ENCODE measurements around the gene UBE2J2.

DNA sequence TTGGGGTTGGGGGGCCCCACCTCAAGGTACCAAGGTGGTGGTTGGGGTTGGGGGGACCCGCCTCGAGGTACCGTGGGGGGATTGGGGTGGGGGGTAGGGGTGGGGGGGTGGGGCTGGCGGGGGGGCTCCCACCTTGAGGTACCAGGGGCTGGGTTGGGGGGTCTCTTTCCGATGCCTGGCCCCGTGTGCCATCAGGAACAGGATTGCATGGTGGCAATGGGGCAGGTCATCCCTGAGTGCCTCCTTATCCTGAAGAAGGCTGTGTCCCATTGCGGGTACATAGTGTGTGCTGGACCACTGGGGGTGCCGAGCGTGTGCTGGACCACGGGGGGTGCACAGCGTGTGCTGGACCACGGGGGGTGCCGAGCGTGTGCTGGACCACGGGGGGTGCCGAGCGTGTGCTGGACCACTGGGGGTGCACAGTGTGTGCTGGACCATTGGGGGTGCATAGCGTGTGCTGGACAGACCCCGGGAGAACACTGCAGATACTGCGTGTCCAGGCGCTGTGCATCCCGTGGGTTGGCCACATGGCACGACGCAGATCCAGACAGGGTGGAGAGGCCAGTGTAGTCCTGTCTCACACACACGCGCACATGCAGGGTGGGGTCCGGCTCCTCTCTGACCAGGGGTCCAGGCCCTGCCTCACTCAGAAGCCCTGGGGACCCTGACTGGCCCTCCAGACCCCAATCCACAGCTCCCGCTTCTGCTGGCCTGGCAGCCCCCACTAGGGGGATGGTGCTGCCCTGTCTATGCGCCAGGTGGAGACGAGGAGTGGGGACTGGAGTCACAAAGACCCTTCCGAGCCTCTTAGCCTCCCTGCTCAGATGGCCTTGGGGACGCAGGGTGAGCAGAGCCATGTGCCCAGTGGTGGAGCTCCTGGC, 10.8 kb upstream of the UBE2J2 start:
- TF ChIP-seq, protein P1, sequence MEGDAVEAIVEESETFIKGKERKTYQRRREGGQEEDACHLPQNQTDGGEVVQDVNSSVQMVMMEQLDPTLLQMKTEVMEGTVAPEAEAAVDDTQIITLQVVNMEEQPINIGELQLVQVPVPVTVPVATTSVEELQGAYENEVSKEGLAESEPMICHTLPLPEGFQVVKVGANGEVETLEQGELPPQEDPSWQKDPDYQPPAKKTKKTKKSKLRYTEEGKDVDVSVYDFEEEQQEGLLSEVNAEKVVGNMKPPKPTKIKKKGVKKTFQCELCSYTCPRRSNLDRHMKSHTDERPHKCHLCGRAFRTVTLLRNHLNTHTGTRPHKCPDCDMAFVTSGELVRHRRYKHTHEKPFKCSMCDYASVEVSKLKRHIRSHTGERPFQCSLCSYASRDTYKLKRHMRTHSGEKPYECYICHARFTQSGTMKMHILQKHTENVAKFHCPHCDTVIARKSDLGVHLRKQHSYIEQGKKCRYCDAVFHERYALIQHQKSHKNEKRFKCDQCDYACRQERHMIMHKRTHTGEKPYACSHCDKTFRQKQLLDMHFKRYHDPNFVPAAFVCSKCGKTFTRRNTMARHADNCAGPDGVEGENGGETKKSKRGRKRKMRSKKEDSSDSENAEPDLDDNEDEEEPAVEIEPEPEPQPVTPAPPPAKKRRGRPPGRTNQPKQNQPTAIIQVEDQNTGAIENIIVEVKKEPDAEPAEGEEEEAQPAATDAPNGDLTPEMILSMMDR (conservative IDR thresholded peaks at IDR 0.05): no peak
- no peak for TF ChIP-seq EZH2 (IDR thresholded peaks at IDR 0.05; ENCODE audit: low read depth)

Measured in PC-9 (cell line).